HG03432 (cell line): ENCODE results near the gene DDT.
"Not testable (repeated sequence)": the region's sequence is repeated elsewhere in the genome, so short reads cannot be mapped to it uniquely, and the experiment has no call there.

Experiments
- ATAC-seq: cut with Tn5 transposase; IDR thresholded peaks from one replicate; pipeline ENCODE4 v1.9.1; 2021; ENCODE audit warnings: mild to moderate bottlenecking, moderate library complexity; ENCODE audit not compliant: unreplicated experiment

Gene DDT

DNA sequence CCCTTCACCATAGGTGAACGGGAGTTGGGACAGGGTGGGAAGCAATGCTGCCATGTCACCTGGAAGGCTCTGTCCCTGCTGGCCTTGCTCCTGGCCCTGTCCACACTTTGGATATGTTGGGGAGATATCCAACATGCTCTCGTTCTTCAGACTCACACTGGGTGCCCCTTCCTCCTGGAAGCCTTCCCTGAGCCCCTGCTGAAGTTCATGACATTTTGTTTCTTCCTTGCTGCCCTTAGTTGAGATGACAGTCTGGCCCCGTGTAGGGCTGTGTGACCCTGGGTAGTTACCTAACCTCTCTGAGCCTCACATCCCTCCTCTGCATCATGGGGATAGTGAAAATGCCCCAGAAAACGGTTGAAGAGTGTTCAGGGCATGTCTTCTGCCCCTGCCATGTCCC lies 20.8 kb downstream of the DDT start:
- ATAC-seq, result not testable (repeated sequence)

GRCh38 chr22:23952794-23953405 lies 21.3 kb downstream of the DDT start:
- not testable (repeated sequence) for ATAC-seq

- ATAC-seq, result not testable (repeated sequence)
Observed at GRCh38 chr22:23951383-23951782, 22.9 kb downstream of the DDT start.

GRCh38 chr22:23949764-23950163 lies 24.5 kb downstream of the DDT start:
- ATAC-seq, result not testable (repeated sequence)

DNA sequence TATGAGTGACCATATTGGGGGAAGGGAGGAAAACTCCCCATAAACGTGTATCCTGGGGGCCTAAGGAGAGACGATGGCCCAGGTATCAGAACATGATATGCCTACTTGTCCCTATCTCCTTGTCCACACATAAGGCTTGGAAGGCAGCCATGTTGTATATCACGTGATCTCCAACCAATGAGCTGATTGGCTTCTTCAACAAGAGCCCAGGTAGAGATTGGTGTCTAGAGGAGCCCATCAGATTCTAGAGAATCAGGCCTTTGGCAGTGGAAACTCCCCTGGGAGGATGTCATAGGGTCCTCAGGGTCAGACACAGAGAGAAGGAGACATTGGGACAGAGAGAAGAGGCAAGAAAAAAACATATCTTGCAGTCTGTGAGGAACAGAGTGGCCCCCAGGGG lies 26.9 kb downstream of the DDT start:
- not testable (repeated sequence) for ATAC-seq

DNA sequence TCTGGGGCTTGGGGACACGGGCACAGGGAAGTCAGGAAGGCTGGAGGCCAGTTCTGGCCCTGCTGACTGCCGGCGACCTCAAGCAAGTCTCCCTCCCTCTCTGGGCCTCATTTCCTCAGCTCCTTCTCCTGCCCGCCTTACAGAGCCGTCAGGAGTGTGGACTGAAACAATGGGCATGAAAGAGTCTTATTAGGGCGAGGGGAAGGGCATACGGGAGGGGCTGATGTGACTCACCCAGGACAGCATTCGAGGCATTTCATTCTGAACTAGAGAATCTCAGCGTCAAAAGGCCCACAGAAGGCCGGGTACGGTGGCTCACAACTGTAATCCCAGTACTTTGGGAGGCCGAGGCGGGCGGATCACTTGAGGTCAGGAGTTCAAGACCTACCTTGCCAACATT lies 34.1 kb downstream of the DDT start:
- not testable (repeated sequence) for ATAC-seq

DNA sequence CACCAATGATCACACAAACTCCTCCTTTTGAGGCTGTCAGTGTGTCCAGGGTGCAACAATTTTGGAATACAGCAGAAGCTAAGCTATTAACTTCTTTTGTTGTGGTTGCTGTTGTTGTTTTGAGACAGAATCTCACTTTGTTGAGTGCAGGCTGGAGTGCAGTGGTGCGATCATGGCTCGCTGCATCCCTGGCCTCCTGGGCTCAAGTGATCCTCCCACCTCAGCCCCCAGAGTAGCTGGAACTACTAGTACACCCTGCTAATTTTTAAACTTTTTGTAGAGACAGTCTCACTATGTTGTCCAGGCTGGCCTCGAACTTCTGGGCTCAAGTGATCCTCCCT lies 35.3 kb downstream of the DDT start:
- no peak for ATAC-seq

GRCh38 chr22:23938328-23939016 lies 35.8 kb downstream of the DDT start:
- ATAC-seq, result no peak

GRCh38 chr22:23926561-23926960 lies 47.7 kb downstream of the DDT start:
- ATAC-seq, result no peak

GRCh38 chr22:23925020-23925606 lies 49.1 kb downstream of the DDT start:
- no peak for ATAC-seq

GRCh38 chr22:23922921-23923320 lies 51.3 kb downstream of the DDT start:
- ATAC-seq, result no peak

- ATAC-seq, result not testable (repeated sequence)
Observed at GRCh38 chr22:23921586-23922201, 52.5 kb downstream of the DDT start.
